Stromal cell of bone marrow (primary cell): ENCODE results near the gene PLA2G6.
"Not testable (repeated sequence)": the region's sequence is repeated elsewhere in the genome, so short reads cannot be mapped to it uniquely, and the experiment has no call there.

Source experiments
- DNase-seq: peaks from one replicate; pipeline ENCODE4 v3.0.0-alpha.2; 2012; ENCODE audit warnings: low read depth

The PLA2G6 gene

GRCh38 chr22:38082986-38083710, 98.5 kb downstream of the PLA2G6 start:
- no peak for DNase-seq

GRCh38 chr22:38081941-38082828, 99.4 kb downstream of the PLA2G6 start:
- DNase-seq: no peak

GRCh38 chr22:38081636-38081940, 100.0 kb downstream of the PLA2G6 start:
- no peak for DNase-seq

GRCh38 chr22:38080850-38081635, 100.6 kb downstream of the PLA2G6 start:
- DNase-seq: no peak

GRCh38 chr22:38080474-38080849, 101.2 kb downstream of the PLA2G6 start:
- no peak for DNase-seq

- DNase-seq: no peak
Measured at GRCh38 chr22:38079804-38080203, 101.8 kb downstream of the PLA2G6 start.

GRCh38 chr22:38079208-38079607, 102.4 kb downstream of the PLA2G6 start:
- not testable (repeated sequence) for DNase-seq

GRCh38 chr22:38078046-38078840, 103.4 kb downstream of the PLA2G6 start:
- DNase-seq: no peak

DNA sequence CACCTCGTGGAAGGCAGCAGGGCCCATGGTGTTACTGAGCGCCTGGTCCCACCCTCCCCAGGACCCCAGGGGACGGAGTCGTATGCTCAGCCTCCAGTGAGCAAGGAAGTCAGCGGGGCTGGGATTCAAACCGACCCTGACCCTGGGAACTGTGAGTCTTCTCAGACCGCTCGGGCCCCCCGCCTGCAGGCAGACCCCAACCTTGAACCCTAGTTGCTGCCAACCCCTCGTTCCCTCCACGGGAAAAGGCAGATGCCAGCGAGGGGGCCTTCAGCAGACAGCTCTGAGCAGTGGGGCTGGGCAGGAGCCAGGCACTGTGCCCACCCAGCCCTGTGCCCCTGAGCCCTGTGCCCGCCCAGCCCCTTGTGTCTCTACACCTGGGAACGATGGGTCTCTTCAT, 104.0 kb downstream of the PLA2G6 start:
- no peak for DNase-seq

DNA sequence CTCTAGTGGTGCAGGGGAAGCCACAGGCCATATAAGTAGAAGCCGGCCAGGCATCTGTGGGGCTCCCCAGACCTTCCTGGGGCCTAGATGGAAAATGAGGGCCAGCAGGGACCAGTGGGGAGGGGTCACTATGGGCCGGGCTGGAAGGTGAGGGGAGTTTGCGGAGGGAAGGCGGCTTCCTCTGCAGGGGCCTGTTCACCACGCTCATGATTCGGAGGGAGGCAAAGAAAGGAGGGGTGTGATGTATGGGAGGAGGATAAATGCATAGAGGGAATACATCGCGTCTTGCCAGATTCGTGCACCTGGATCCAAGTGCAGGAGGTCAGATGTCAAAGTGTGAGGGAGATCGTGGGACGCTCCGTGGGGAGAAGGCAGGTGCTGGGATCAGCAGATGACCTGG, 104.5 kb downstream of the PLA2G6 start:
- DNase-seq: no peak

DNA sequence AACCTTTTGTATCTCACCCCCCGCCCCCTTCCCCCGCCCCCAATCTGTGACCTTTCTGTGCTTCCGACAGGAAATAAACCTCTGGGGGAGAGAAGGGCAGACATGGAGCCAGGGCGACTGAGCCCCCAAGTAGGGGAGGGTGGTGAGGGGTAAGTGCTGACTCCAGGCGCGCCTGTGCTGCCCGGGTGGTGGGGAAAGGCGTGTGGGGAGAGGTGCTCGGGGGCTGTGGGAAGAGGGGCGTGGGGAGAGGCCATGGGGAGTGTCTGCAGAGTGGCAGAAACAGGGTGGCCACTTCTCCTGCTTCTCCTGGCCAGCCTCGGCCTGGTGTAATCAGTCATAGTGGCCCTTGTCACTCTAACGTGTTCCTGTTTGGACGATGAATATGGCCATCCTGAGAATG, 105.7 kb downstream of the PLA2G6 start:
- no peak for DNase-seq

GRCh38 chr22:38075105-38075825, 106.4 kb downstream of the PLA2G6 start:
- DNase-seq: no peak

GRCh38 chr22:38074181-38075104, 107.2 kb downstream of the PLA2G6 start:
- no peak for DNase-seq

- DNase-seq: no peak
Measured at GRCh38 chr22:38073150-38074130, 108.2 kb downstream of the PLA2G6 start.

DNA sequence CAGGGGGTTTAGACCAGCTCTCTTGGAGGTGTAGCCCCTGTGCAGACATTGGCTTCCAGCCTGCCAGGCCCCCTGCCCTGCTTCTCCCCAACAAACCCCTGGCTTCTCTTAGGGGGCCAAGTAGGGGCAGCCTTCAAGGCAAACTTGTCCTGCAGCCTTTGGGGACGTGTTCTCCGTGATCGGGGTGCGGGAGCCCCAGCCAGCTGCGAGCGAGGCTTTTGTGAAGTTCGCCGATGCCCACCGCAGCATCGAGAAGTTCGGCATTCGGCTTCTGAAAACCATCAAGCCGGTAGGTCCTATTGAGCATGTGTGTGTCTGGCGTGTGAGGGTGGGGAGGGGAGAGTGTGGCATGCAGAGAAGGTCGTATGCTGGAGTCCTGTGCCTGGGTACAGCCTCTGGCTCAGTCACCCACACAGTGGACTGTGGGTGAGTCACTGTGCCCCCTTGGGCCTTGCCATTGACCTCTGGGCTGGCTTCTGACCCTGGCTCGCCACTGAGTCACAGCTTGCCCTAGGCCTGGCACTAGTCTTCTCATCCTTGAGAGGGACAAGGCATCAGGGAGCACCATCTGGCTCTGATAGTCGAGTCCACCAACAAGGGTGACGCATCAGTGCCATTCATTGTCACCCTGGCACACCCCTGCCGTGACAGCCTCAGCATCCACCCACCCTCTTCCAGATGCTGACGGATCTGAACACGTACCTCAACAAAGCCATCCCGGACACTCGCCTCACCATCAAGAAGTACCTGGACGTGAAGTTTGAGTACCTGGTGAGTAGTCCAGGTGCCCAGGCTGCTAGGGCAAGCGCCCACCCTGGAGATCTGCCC, 109.1 kb downstream of the PLA2G6 start:
- DNase-seq: no peak

DNA sequence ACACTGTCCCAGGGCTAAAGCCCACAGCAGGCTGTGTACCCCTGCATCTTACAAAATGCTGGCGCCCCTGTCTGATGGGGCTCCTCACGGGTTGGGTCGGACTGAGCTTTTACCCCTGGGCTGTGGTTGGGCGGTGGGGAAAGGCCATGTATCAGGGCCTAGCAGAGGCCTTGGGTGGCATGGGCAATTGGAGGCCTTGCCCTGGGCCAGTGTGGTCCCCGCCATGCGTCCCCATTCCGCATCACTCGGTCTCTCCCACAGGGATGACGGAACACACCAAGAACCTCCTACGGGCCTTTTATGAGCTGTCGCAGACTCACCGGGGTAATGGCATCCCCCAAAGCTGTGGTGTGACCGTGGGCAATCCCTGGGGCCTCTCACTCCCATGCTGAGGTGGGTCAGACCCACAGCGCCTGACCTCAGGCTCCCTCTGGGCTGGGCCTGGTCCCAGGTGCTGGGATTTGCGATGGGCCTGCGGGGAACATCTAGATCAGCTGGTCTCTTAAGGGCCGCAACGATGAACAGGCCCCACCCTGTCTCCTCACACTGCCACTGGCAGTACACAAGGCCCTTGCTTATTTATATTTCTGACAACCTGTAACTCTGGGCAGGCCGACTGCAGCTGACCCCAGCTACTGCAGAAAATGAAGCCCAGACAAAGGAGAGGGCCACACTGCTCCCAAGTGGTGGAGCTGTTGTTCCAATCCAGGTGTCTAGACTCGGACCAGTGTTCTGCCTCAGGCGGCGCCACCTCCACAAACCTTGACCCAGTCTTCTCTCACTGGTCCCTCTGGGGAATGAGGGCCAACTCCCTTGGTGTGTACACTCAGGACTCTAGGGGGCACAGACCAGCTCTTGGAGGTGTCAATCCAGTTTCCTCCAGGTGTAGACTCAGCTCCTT, 110.0 kb downstream of the PLA2G6 start:
- DNase-seq: no peak
